Subcutaneous abdominal adipose tissue (tissue), 5 donors: ENCODE measurements around the gene ATP5MC2.
A peak's percentile ranks its signal among the peaks of the same experiment; 100 is the strongest.
"Not testable (repeated sequence)": the region's sequence is repeated elsewhere in the genome, so short reads cannot be mapped to it uniquely, and the experiment has no call there.

Source experiments
- H3K27ac ChIP-seq: one replicate; pipeline ENCODE4 v1.7.0; 2013; ENCODE audit warnings: low read depth, mild to moderate bottlenecking, inconsistent platforms, low read length, moderate library complexity
- H3K27me3 ChIP-seq, 5 donors: one replicate each; pipeline ENCODE4 v1.7.0; 2013; ENCODE audit warnings: low read length in 5 of 5, inconsistent platforms in 1 of 5; ENCODE audit not compliant: control insufficient read depth in 5 of 5, insufficient read depth in 4 of 5
- H3K36me3 ChIP-seq, 5 donors: one replicate each; pipeline ENCODE4 v1.7.0; 2013; ENCODE audit warnings: low read length in 5 of 5; ENCODE audit not compliant: control insufficient read depth in 5 of 5, insufficient read depth in 5 of 5
- H3K4me1 ChIP-seq, 5 donors: one replicate each; pipeline ENCODE4 v1.7.0; 2013; ENCODE audit warnings: low read length in 5 of 5, mild to moderate bottlenecking in 3 of 5, moderate library complexity in 1 of 5; ENCODE audit not compliant: control insufficient read depth in 5 of 5, insufficient read depth in 5 of 5
- H3K4me3 ChIP-seq, 5 donors: one replicate each; pipeline ENCODE4 v1.7.0; 2013; ENCODE audit warnings: low read length in 5 of 5, low read depth in 1 of 5
- H3K9ac ChIP-seq, 5 donors: one replicate each; pipeline ENCODE4 v1.7.0; 2013; ENCODE audit warnings: low read length in 5 of 5, mild to moderate bottlenecking in 4 of 5, moderate library complexity in 3 of 5
- H3K9me3 ChIP-seq, 5 donors: one replicate each; pipeline ENCODE4 v1.7.0; 2013; ENCODE audit warnings: low read length in 5 of 5; ENCODE audit not compliant: control insufficient read depth in 5 of 5
- donor health status: healthy.
- donor health status: healthy.
- donor health status: healthy.
- donor health status: healthy.
- donor health status: healthy.

Gene ATP5MC2

GRCh38 chr12:53675701-53676607, at the start of gene ATP5MC2:
TSS of gene ATP5MC2 (minus strand) at chr12:53676083. CDS start at chr12:53672614, 3,469 bp downstream.
- Histone ChIP-seq H3K27me3 (no peaks in the 10 kb centered on the region), H3K9ac (peak within 1 kb of the TSS; percentile 69 to 87 (median 83)), H3K4me1 (peaks cover 5 to 32% (median 30%) of the 10 kb centered on the region in 5 donors), H3K9me3 (no peaks in the 10 kb centered on the region), H3K36me3 (peaks cover 5 to 24% (median 17%) of the 10 kb centered on the region in 5 donors), H3K4me3 (peak within 1 kb of the TSS; percentile 83 to 99 (median 95)), H3K27ac (peak within 1 kb of the TSS; percentile 94)

GRCh38 chr12:53722450-53723041, 46.7 kb upstream of the ATP5MC2 start:
- peaks cover 3 to 39% (median 18%) of the 10 kb centered on the region in 5 donors for H3K4me1 ChIP-seq
- peaks cover 26 to 71% (median 67%) of the 10 kb centered on the region in 5 donors for H3K36me3 ChIP-seq

GRCh38 chr12:53720946-53721345, 45.1 kb upstream of the ATP5MC2 start:
- Histone ChIP-seq H3K4me1 (peaks cover 0 to 27% (median 9%) of the 10 kb centered on the region in 5 donors), H3K9me3 (no peaks in the 10 kb centered on the region), H3K9ac (no peak overlapping the region), H3K27me3 (no peaks in the 10 kb centered on the region), H3K4me3 (no peak overlapping the region), H3K27ac (no peak overlapping the region), H3K36me3 (peaks cover 29 to 87% (median 83%) of the 10 kb centered on the region in 5 donors)

More at GRCh38 chr12:53722450-53723041, 46.7 kb upstream of the ATP5MC2 start:
- Histone ChIP-seq H3K9ac (no peak overlapping the region), H3K27ac (no peak overlapping the region), H3K4me3 (no peak overlapping the region), H3K27me3 (no peaks in the 10 kb centered on the region), H3K9me3 (no peaks in the 10 kb centered on the region)

GRCh38 chr12:53719649-53720048, 43.8 kb upstream of the ATP5MC2 start:
- Histone ChIP-seq H3K36me3 (peaks cover 30 to 92% (median 91%) of the 10 kb centered on the region in 5 donors), H3K9me3 (no peaks in the 10 kb centered on the region), H3K4me1 (peaks cover 0 to 16% (median 0%) of the 10 kb centered on the region in 5 donors), H3K27me3 (no peaks in the 10 kb centered on the region), H3K4me3 (no peak overlapping the region), H3K27ac (no peak overlapping the region), H3K9ac (no peak overlapping the region)

GRCh38 chr12:53718567-53718966, 42.7 kb upstream of the ATP5MC2 start:
- Histone ChIP-seq H3K36me3 (peaks cover 25 to 92% (median 91%) of the 10 kb centered on the region in 5 donors), H3K4me1 (peaks cover 0 to 10% (median 0%) of the 10 kb centered on the region in 5 donors)
- H3K9me3 ChIP-seq, H3K4me3 ChIP-seq, H3K9ac ChIP-seq, H3K27ac ChIP-seq, H3K27me3 ChIP-seq: not testable (repeated sequence)

GRCh38 chr12:53717319-53717718, 41.4 kb upstream of the ATP5MC2 start:
- Histone ChIP-seq H3K9ac (no peak overlapping the region), H3K27ac (no peak overlapping the region), H3K36me3 (peaks cover 25 to 92% (median 92%) of the 10 kb centered on the region in 5 donors), H3K27me3 (no peaks in the 10 kb centered on the region), H3K4me1 (peaks cover 0 to 3% (median 0%) of the 10 kb centered on the region in 5 donors), H3K9me3 (no peaks in the 10 kb centered on the region), H3K4me3 (no peak overlapping the region)

- peaks cover 8 to 72% (median 70%) of the 10 kb centered on the region in 5 donors for H3K36me3 ChIP-seq
These were observed 38.1 kb upstream of the ATP5MC2 start for GRCh38 chr12:53714004-53714403.

GRCh38 chr12:53713516-53713915, 37.6 kb upstream of the ATP5MC2 start:
- Histone ChIP-seq H3K4me1 (no peaks in the 10 kb centered on the region), H3K9ac (no peak overlapping the region), H3K4me3 (no peak overlapping the region), H3K9me3 (no peaks in the 10 kb centered on the region), H3K27ac (no peak overlapping the region), H3K27me3 (no peaks in the 10 kb centered on the region), H3K36me3 (peaks cover 8 to 70% (median 65%) of the 10 kb centered on the region in 5 donors)

More at GRCh38 chr12:53714004-53714403, 38.1 kb upstream of the ATP5MC2 start:
- H3K27me3 ChIP-seq, result no peaks in the 10 kb centered on the region
- no peak overlapping the region for H3K27ac ChIP-seq
- no peaks in the 10 kb centered on the region for H3K4me1 ChIP-seq
- no peak overlapping the region for H3K9ac ChIP-seq
- H3K4me3 ChIP-seq, result no peak overlapping the region
- no peaks in the 10 kb centered on the region for H3K9me3 ChIP-seq

- peaks cover 2 to 60% (median 60%) of the 10 kb centered on the region in 5 donors for H3K36me3 ChIP-seq
- no peaks in the 10 kb centered on the region for H3K4me1 ChIP-seq
- H3K27ac ChIP-seq, result no peak overlapping the region
- H3K4me3 ChIP-seq, result no peak overlapping the region
- H3K9ac ChIP-seq, result no peak overlapping the region
- H3K27me3 ChIP-seq, result no peaks in the 10 kb centered on the region
- no peaks in the 10 kb centered on the region for H3K9me3 ChIP-seq
These were observed 36.3 kb upstream of the ATP5MC2 start for GRCh38 chr12:53712059-53712643.
